ENCODE data around the gene HMX1.

HMX1 gene

GRCh38 chr4:8871417-8872401 lies at the start of gene HMX1:
TSS of gene HMX1 (minus strand) at chr4:8871839. CDS start at chr4:8871614, 225 bp downstream.
- no peak for DNase-seq

GRCh38 chr4:8920969-8921368 lies 49.3 kb upstream of the HMX1 start:
- DNase-seq: no peak

- DNase-seq: no peak
These were observed 48.8 kb upstream of the HMX1 start for GRCh38 chr4:8920289-8920965.

- no peak for DNase-seq
These were observed 48.1 kb upstream of the HMX1 start for GRCh38 chr4:8919651-8920288.

- peak; percentile 51 for DNase-seq
These were observed 46.5 kb upstream of the HMX1 start for GRCh38 chr4:8917868-8918783.

- DNase-seq: no peak
These were observed 45.7 kb upstream of the HMX1 start for GRCh38 chr4:8917321-8917811.

- no peak for DNase-seq
These were observed 45.3 kb upstream of the HMX1 start for GRCh38 chr4:8916906-8917305.

GRCh38 chr4:8916351-8916885 lies 44.8 kb upstream of the HMX1 start:
- no peak for DNase-seq

- no peak for DNase-seq
These were observed 43.9 kb upstream of the HMX1 start for GRCh38 chr4:8915201-8916200.

GRCh38 chr4:8914461-8915171 lies 43.0 kb upstream of the HMX1 start:
- peak; percentile 7 for DNase-seq

- DNase-seq: no peak
These were observed 42.3 kb upstream of the HMX1 start for GRCh38 chr4:8913858-8914460.

GRCh38 chr4:8913121-8913857 lies 41.6 kb upstream of the HMX1 start:
- no peak for DNase-seq

- no peak for DNase-seq
These were observed 40.9 kb upstream of the HMX1 start for GRCh38 chr4:8912506-8912905.

GRCh38 chr4:8912089-8912455 lies 40.4 kb upstream of the HMX1 start:
- no peak for DNase-seq

GRCh38 chr4:8911316-8912088 lies 39.9 kb upstream of the HMX1 start:
- no peak for DNase-seq

GRCh38 chr4:8910822-8911315 lies 39.2 kb upstream of the HMX1 start:
- no peak for DNase-seq

GRCh38 chr4:8910100-8910821 lies 38.6 kb upstream of the HMX1 start:
- no peak for DNase-seq
